WTC11 (cell line): Measurements from ENCODE around the gene MBLAC2. TPM values are rescaled to one million over a fixed set of nuclear protein-coding genes. Genes with fewer than 3 reads are reported as not detected.

Experiments used
- ATAC-seq: fragments of 200-7000 bp; cut with Tn5 transposase; 2 replicates; pipeline ENCODE4 v1.10.0; 2021; ENCODE audit warnings: mild to moderate bottlenecking, moderate library complexity
- CTCF ChIA-PET: fragments of 300-600 bp; sonication (Branson Sonifier 250); formaldehyde crosslinking; loops from one replicate; lab custom pipeline; 2021; ENCODE audit warnings: antibody characterized with exemption; lab: Charles Lee
- POLR2A ChIA-PET: fragments of 350-600 bp; sonication (Branson Sonifier 250); formaldehyde crosslinking; loops from one replicate; lab custom pipeline; 2021; ENCODE audit warnings: antibody characterized with exemption; lab: Charles Lee
- DNase-seq: peaks from one replicate; pipeline ENCODE4 v3.0.0; 2021; ENCODE audit warnings: low spot score
- H3K27ac Mint-ChIP-seq: 2 replicates; pipeline ENCODE4 v1.8.0; 2021; ENCODE audit warnings: mixed read lengths
- H3K27me3 Mint-ChIP-seq: 2 replicates; pipeline ENCODE4 v1.8.0; 2021; ENCODE audit warnings: low read depth, mild to moderate bottlenecking, moderate library complexity, mixed read lengths
- H3K36me3 Mint-ChIP-seq: 2 replicates; pipeline ENCODE4 v1.8.0; 2021; ENCODE audit warnings: mixed read lengths
- H3K4me1 Mint-ChIP-seq: 2 replicates; pipeline ENCODE4 v1.8.0; 2022; ENCODE audit warnings: mixed read lengths
- H3K4me3 Mint-ChIP-seq: 2 replicates; pipeline ENCODE4 v1.8.0; 2021; ENCODE audit warnings: mild to moderate bottlenecking, moderate library complexity, mixed read lengths
- H3K9me3 Mint-ChIP-seq: 2 replicates; pipeline ENCODE4 v1.8.0; 2021; ENCODE audit warnings: mixed read lengths
- ATF2 ChIP-seq: sonication (generic); formaldehyde crosslinking; IDR thresholded peaks from 2 replicates; pipeline ENCODE4 v1.8.1; 2022; ENCODE audit warnings: low read depth, missing genetic modification reagents, borderline replicate concordance
- CREM ChIP-seq: sonication (generic); formaldehyde crosslinking; IDR thresholded peaks from 2 replicates; pipeline ENCODE4 v1.8.1; 2022; ENCODE audit warnings: mild to moderate bottlenecking, missing genetic modification reagents, moderate library complexity
- EMX1 ChIP-seq: fragments of 250-450 bp; sonication (Bioruptor Pico); IDR thresholded peaks from 2 replicates; pipeline ENCODE4 v1.8.0; 2021; ENCODE audit warnings: mild to moderate bottlenecking
- FOXK1 ChIP-seq: sonication (generic); formaldehyde crosslinking; IDR thresholded peaks from 2 replicates; pipeline ENCODE4 v1.8.0; 2022; ENCODE audit warnings: mild to moderate bottlenecking, moderate library complexity, missing genetic modification reagents
- FOXP1 ChIP-seq: sonication (generic); formaldehyde crosslinking; IDR thresholded peaks from 2 replicates; pipeline ENCODE4 v1.8.0; 2022; ENCODE audit warnings: missing genetic modification reagents, mild to moderate bottlenecking, moderate library complexity, borderline replicate concordance
- NR3C1 ChIP-seq: sonication (generic); formaldehyde crosslinking; conservative IDR thresholded peaks from 2 replicates; pipeline ENCODE4 v1.8.1; 2023; ENCODE audit warnings: low read depth, mild to moderate bottlenecking, missing genetic modification reagents
- SOX15 ChIP-seq: fragments of 250-450 bp; sonication (Bioruptor Pico); IDR thresholded peaks from 2 replicates; pipeline ENCODE4 v1.9.0; 2021; ENCODE audit warnings: mild to moderate bottlenecking
- ZNF138 ChIP-seq: sonication (generic); formaldehyde crosslinking; conservative IDR thresholded peaks from 2 replicates; pipeline ENCODE4 v1.8.1; 2022; ENCODE audit warnings: mild to moderate bottlenecking, moderate library complexity, missing genetic modification reagents
- ZNF532 ChIP-seq: fragments of 250-450 bp; sonication (Bioruptor Pico); IDR thresholded peaks from 2 replicates; pipeline ENCODE4 v1.9.0; 2021; ENCODE audit warnings: mild to moderate bottlenecking, borderline replicate concordance
- total RNA-seq: library from RNA; stranded (reverse); gene quantifications from 3 replicates; pipeline ENCODE4 v1.2.3, GENCODE V29; 2021
- TF ChIP-seq, protein P1 (sequence below): sonication (generic); formaldehyde crosslinking; IDR thresholded peaks from 2 replicates; pipeline ENCODE4 v1.8.1; 2023; ENCODE audit warnings: mild to moderate bottlenecking, missing genetic modification reagents
- TF ChIP-seq, protein P2 (sequence below): sonication (generic); formaldehyde crosslinking; IDR thresholded peaks from 2 replicates; pipeline ENCODE4 v1.8.1; 2022; ENCODE audit warnings: mild to moderate bottlenecking, missing genetic modification reagents, moderate library complexity, borderline replicate concordance
- TF ChIP-seq, protein P3 (sequence below): sonication (generic); formaldehyde crosslinking; IDR thresholded peaks from 2 replicates; pipeline ENCODE4 v1.8.0; 2023; ENCODE audit warnings: missing genetic modification reagents

The MBLAC2 gene
- total RNA-seq, 1 experiment from 2014 or later = 5.9 TPM

- no peak for DNase-seq
- ChIA-PET CTCF (no interaction called here), POLR2A (no interaction called here)
- Mint-ChIP-seq H3K4me3 (no peak overlapping the region), H3K27me3 (no peaks in the 10 kb centered on the region), H3K36me3 (peaks cover 16% of the 10 kb centered on the region), H3K4me1 (peaks cover 59% of the 10 kb centered on the region), H3K27ac (peak overlapping the region; percentile 10; the same call in 1 of the 2 replicates)
- no peak for ATAC-seq
- no peak for TF ChIP-seq FOXK1 (CRISPR knock-in tag)
- TF ChIP-seq ZNF138 (CRISPR knock-in tag) = no peak
- no peak for TF ChIP-seq ATF2
- no peak for TF ChIP-seq EMX1 (CRISPR knock-in tag)
- TF ChIP-seq, protein P1, sequence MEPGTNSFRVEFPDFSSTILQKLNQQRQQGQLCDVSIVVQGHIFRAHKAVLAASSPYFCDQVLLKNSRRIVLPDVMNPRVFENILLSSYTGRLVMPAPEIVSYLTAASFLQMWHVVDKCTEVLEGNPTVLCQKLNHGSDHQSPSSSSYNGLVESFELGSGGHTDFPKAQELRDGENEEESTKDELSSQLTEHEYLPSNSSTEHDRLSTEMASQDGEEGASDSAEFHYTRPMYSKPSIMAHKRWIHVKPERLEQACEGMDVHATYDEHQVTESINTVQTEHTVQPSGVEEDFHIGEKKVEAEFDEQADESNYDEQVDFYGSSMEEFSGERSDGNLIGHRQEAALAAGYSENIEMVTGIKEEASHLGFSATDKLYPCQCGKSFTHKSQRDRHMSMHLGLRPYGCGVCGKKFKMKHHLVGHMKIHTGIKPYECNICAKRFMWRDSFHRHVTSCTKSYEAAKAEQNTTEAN (CRISPR knock-in tag) = no peak
- TF ChIP-seq, protein P2, sequence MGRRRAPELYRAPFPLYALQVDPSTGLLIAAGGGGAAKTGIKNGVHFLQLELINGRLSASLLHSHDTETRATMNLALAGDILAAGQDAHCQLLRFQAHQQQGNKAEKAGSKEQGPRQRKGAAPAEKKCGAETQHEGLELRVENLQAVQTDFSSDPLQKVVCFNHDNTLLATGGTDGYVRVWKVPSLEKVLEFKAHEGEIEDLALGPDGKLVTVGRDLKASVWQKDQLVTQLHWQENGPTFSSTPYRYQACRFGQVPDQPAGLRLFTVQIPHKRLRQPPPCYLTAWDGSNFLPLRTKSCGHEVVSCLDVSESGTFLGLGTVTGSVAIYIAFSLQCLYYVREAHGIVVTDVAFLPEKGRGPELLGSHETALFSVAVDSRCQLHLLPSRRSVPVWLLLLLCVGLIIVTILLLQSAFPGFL = no peak
- TF ChIP-seq SOX15 = no peak
- TF ChIP-seq, protein P3, sequence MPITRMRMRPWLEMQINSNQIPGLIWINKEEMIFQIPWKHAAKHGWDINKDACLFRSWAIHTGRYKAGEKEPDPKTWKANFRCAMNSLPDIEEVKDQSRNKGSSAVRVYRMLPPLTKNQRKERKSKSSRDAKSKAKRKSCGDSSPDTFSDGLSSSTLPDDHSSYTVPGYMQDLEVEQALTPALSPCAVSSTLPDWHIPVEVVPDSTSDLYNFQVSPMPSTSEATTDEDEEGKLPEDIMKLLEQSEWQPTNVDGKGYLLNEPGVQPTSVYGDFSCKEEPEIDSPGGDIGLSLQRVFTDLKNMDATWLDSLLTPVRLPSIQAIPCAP (CRISPR knock-in tag) = no peak
- TF ChIP-seq CREM (CRISPR knock-in tag) = no peak
- TF ChIP-seq NR3C1 (CRISPR knock-in tag) = no peak
- TF ChIP-seq FOXP1 = no peak
- TF ChIP-seq, all 79 proteins: peak for 0
- H3K9me3 Mint-ChIP-seq = no peaks in the 10 kb centered on the region
These were observed 6.1 kb upstream of the MBLAC2 start for GRCh38 chr5:90480699-90481098.

DNA sequence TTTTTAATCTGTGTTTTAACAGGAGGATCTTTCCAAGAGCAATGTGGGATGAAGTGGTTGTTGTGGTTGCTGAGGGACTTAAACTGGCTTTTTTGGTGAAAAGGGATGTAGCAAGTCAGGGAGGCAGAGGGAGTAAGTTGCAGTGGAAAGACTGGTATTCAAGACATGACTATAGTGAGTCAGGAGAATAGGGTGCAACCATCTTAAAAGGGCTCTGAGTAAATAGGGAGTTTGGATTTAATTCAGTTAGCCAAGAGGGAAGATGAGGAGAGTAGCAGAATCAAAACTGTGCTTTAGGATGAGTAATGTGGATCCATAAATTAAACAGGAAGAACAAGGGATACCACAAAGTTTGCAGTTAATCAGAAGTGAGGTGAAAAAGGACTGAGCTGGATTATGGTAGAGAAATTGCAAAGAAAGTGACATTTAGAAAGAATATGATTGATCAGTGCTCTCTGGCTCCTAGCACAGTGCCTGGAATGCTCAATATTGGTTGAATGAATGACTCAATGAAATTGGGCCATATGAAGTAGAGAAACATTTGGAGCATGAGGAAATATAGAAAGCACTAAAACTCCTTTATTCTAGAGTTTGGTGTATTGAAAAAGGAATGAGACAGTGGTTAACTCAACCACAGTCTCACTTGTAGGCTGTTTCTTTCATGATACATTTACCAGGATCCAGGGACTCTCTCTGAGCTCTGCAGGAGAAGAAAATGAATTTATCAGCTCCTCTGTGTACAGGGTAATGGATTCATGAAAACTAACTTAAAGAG is 5.2 kb upstream of the MBLAC2 start:
- peaks cover 56% of the 10 kb centered on the region for H3K4me1 Mint-ChIP-seq
- no peak for ATAC-seq
- peaks cover 8% of the 10 kb centered on the region for H3K36me3 Mint-ChIP-seq
- H3K9me3 Mint-ChIP-seq = no peaks in the 10 kb centered on the region
- H3K4me3 Mint-ChIP-seq = no peak overlapping the region
- TF ChIP-seq CREM (CRISPR knock-in tag) (no peak), FOXP1 (no peak), ZNF532 (CRISPR knock-in tag) (no peak)
- TF ChIP-seq, all 79 proteins: peak for 0
- Mint-ChIP-seq H3K27me3 (no peaks in the 10 kb centered on the region), H3K27ac (peak overlapping the region; percentile 58)
- CTCF ChIA-PET = no interaction called here
- DNase-seq = no peak
- POLR2A ChIA-PET = no interaction called here
